GM04503 (cell line): ENCODE measurements around the gene PCDH8.

ENCODE experiments used
- DNase-seq: peaks from one replicate; pipeline ENCODE4 v3.0.0-alpha.2; 2012; ENCODE audit warnings: low read depth

PCDH8 gene, protein sequence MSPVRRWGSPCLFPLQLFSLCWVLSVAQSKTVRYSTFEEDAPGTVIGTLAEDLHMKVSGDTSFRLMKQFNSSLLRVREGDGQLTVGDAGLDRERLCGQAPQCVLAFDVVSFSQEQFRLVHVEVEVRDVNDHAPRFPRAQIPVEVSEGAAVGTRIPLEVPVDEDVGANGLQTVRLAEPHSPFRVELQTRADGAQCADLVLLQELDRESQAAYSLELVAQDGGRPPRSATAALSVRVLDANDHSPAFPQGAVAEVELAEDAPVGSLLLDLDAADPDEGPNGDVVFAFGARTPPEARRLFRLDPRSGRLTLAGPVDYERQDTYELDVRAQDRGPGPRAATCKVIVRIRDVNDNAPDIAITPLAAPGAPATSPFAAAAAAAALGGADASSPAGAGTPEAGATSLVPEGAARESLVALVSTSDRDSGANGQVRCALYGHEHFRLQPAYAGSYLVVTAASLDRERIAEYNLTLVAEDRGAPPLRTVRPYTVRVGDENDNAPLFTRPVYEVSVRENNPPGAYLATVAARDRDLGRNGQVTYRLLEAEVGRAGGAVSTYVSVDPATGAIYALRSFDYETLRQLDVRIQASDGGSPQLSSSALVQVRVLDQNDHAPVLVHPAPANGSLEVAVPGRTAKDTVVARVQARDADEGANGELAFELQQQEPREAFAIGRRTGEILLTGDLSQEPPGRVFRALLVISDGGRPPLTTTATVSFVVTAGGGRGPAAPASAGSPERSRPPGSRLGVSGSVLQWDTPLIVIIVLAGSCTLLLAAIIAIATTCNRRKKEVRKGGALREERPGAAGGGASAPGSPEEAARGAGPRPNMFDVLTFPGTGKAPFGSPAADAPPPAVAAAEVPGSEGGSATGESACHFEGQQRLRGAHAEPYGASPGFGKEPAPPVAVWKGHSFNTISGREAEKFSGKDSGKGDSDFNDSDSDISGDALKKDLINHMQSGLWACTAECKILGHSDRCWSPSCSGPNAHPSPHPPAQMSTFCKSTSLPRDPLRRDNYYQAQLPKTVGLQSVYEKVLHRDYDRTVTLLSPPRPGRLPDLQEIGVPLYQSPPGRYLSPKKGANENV

DNA sequence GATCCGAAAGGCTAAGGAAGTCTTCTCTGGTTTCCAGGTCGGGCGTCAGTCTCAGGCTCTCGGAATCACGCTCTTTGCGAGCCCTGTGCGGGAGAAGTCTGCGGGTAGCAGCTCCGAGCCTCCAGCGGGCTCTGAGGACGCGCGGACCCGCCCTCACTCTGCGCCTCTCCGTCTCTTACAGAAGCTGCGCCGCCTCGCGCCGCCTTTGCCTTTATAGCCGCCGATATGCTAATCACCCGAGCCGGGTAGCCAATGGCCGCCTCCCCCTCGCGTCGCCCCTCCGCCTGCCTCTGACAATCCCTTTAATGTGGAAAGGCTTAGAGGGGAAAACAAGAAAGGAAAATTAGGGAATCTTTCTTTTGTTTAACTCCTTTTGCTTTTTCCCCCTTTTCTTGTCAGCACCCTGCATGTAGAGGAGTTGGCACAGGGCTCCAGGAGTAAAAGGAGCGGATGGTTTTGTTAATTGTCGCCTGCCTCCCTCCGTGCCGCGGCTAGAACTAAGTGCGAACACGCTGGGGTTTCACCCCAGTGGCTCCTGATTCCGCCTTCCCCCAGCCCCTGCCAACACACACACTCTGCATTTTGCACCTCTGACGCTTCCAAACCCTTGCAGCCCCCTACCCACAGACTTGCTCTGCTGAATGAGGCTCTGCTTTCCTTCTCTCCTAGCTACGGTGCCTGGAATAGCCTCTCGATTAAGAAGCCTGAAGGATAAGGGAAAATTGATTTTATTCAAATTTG lies at the start of gene PCDH8:
TSS of gene PCDH8 (minus strand) at position 186 of the 741 bp plus-strand sequence. CDS start 204 bp downstream, outside the sequence.
- no peak for DNase-seq

DNA sequence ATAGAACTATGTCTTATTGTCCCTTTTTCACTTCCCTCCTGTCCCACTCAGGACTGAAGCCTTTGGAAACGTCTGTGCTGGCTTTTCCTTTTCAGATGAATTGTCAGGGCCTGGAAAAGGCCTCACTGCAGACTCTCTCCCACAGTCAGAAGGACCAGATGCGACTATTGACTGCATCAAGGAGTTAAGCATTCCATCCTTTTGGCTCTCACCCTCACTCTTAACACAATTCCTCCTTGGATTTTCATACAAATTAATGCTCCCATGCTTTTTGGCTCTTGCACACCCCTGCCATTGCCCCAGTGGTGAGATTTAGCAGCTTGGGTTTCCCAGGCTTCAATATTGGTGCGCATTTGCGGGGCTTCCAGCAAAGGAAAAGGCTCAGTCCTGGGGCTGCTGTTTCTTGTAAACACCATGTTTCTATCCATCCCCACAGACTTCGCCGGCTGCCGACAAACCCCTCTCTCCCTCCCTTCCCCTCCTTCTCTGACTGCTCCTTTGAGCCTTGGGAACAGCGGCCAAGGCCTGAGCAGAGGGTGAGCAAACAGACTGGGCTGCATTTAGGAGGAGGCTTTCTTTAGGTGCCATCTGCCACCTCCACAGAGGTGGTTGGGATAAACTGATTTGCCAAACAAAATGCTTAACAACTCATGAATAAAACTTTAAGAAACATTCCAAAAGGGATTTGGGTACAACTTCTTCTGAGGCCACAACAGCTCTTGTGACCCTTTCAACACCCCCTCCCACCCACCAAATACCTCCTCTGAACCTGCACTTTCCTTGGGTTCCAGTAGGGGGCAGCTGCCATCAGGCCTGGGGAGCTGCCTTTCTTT lies 48.6 kb upstream of the PCDH8 start:
- DNase-seq: no peak

- no peak for DNase-seq
Observed at GRCh38 chr13:52894413-52894812, 46.0 kb upstream of the PCDH8 start.

- DNase-seq: no peak
Observed at GRCh38 chr13:52892925-52893324, 44.5 kb upstream of the PCDH8 start.

- no peak for DNase-seq
Observed at GRCh38 chr13:52891706-52892105, 43.3 kb upstream of the PCDH8 start.

DNA sequence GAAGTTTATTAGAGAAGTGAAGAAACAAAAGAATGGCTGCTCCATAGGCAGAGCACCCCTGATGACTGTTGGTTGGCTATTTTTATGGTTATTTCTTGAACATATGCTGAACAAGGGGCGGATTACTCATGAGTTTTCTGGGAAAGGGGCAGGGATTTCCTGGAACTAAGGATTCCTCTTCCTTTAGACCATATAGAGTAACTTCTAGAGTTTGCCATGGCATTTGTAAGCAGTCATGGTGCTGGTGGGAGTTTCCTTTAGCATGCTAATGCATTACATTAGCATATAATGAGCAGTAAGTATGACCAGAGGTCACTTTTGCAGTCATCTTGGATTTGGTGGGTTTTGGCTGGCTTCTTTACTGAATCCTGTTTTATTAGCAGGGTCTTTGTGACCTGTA lies 38.7 kb upstream of the PCDH8 start:
- no peak for DNase-seq

DNA sequence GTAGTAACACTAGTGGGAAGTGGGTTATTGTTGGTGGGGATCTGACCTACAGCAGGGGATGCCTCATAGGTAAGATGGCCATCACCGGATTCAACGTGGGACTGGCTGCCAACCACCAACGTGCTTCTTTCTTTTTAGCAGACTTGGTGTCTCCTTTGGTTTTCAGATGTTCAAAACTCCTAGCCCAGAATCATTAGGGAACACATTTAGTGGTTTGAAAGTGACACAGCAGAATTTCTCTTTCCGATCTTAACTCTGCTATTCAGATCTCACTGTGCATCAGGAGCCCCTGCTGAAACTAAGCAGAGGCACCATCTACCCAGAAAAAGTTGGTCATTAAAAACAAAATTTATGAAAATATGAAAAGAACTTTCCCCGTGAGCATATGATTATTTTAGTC lies 36.7 kb upstream of the PCDH8 start:
- no peak for DNase-seq

GRCh38 chr13:52884429-52885010 lies 36.1 kb upstream of the PCDH8 start:
- no peak for DNase-seq

GRCh38 chr13:52882785-52883184 lies 34.3 kb upstream of the PCDH8 start:
- no peak for DNase-seq

DNA sequence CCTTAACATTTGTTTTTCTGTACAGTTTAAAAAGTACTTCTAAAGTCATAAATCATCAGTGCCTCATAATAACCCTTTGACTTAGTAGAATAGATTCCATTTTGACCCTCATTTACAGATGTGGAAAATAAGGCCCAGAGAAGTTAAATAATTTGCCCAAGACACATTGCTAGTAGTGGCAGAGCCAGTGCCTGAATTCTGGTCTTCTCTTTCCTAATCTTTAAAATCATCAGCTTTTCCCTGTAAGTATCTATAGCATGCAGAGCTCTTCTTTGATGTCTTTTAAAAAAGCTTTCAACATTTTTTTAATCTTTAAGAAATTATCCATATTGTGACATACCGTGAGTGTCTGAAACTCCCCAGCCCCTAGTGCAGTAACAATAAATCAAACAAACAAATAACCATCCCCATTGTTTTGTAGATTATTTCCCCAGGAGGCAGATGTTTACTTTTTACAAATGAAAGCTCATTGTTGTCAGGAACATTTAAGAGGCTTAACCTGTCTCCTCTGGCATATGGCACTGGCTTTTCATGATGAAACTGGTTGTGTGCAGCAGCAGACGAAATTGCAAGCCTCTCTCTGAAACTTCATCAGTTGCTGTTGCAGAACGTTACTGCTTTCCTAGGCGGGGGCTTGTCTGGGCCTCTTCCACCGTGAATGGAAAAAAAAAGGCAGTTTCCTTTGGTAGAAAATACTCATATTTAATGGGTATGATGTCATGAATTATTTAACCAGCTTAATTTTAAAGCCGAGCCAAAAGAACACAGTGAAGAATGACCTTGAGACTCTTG lies 31.7 kb upstream of the PCDH8 start:
- DNase-seq: no peak

DNA sequence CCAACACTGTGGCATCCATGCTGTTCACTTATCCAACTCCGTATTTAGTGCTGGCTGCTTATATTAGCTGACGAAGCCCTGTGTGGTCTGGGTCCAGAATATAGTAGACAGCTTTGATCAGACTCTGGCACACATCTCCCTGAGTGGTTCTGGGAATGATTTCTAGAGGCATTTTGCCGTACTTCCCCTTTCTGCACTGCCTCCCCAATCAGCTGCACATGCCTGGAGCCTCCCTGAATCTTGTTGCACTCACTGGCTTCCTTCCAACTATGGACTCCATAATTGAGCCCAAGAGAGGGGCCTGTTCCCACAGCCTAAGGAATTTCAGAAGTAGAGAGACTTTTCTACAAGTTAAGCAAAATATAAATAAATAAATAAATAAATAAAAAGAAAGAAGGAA lies 30.4 kb upstream of the PCDH8 start:
- DNase-seq: no peak

- no peak for DNase-seq
Observed at GRCh38 chr13:52870143-52870542, 21.7 kb upstream of the PCDH8 start.

DNA sequence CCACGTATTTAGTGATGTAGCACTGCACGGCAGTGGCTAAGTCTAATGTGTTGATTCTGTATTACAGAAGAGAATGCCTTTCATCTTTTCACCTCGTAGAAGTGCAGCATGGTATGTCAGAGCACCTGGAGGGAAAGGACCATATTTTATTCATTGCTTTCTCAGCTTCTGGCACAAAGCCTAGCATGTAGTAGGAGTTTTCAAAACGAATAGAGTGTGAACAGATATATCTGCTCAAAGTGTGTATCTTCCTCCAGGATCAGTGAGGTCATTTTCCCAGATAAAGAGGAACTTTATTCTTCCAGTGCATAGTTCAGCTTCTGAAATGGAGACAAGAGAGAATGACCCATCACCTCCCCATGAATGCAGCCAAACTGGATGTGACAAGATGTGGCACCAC lies 21.2 kb upstream of the PCDH8 start:
- DNase-seq: no peak

DNA sequence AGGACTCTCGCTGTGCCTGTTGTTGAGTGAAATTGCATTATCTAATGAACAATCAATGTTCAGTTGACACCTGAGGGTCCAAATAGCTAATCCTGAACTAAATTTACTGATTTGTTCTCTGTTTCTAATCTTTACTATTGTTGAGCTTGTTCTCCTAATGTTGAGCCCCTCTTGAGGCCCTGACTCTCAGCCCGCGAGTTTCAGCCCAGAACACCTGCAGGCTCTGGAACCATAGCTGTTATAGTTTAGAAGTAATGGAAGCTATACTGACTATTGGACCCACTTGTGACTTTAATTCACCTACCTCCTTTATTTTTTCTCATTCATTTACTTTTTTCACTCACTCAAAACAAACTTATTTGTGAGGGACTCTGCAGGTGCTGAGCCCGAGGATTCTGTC lies 20.6 kb upstream of the PCDH8 start:
- no peak for DNase-seq

DNA sequence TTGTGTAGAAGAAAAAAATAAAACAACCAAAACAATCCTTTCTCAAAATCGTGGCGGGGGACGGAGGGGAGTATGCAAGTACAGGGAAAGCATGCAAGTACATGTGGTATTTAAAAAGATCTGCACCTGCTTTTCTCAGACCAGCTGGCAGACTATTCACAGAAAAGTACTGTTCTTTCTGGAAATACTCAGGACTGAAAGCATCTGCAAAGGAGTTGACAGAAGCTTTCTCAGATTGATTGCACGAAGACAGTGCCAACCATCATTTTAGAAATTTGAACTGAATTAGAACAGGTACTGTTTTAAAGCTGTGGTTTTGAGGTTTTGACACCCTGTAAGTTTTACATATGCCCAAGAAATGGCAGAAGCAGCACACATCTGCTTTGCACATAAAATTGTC lies 19.8 kb upstream of the PCDH8 start:
- DNase-seq: no peak

- DNase-seq: no peak
Observed at GRCh38 chr13:52864941-52865340, 16.5 kb upstream of the PCDH8 start.

DNA sequence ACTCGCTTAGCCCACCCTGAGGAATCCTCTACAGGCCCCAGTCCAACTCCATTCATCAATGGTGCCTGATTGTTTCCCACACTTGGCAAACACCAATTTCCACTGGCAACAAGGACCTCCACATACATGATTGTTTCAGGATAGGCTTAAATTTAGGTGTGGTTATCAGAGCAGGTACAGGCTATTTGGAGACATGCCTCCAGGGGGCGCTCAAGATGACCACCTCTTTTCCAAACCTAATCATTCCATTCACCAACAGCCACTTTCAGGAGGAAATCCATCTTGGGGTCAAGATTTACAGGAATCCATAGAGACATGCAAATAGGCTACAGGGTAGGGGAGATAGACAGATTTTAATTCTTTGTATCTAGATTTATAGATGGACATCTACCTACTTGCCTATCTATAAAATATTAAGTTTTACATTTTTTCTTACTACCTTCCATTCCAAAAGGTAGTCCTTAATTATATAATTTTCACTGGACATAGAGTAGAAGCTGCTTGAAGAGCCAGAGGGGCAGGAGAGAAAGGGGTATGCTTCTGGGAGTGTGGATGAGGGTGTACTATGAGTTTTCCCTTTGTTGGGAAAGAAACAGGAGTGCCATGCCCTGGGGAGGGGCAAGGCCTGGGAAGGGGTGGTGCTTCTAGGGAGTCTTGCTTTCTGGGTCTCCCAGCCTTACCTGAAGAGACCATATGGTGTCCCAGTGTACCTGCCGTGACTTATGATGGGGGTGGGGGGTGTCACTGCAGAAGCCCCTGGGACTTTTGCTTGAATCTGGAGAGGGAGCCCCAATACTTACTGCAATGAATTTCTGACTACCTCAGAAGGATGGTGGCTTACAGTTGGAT lies 14.1 kb upstream of the PCDH8 start:
- no peak for DNase-seq

- no peak for DNase-seq
Observed at GRCh38 chr13:52852444-52852843, 4.0 kb upstream of the PCDH8 start.
